NB4 (cell line): ENCODE measurements around the gene PRH1.

Source experiments
- DNase-seq: peaks from one replicate; pipeline ENCODE4 v3.0.0; 2010; ENCODE audit warnings: low read depth
- H3K4me3 ChIP-seq: one replicate; pipeline ENCODE4 v1.5.1; 2011; ENCODE audit warnings: mild to moderate bottlenecking, low read depth, low read length, moderate library complexity
- MYC ChIP-seq: IDR thresholded peaks from 2 replicates; pipeline ENCODE4 v1.6.1; 2011; ENCODE audit warnings: low read depth, low read length
- POLR2A ChIP-seq: IDR thresholded peaks from 2 replicates; pipeline ENCODE4 v1.6.1; 2011; ENCODE audit warnings: mild to moderate bottlenecking; ENCODE audit not compliant: insufficient read length; ENCODE audit errors: extremely low read depth
- TF ChIP-seq, protein P1 (sequence below): IDR thresholded peaks from 2 replicates; pipeline ENCODE4 v1.6.1; 2011; ENCODE audit warnings: low read depth, low read length
- TF ChIP-seq, protein P2 (sequence below): IDR thresholded peaks from one replicate; pipeline ENCODE4 v1.5.1; 2012; ENCODE audit warnings: low read depth, low read length

Gene PRH1

DNA sequence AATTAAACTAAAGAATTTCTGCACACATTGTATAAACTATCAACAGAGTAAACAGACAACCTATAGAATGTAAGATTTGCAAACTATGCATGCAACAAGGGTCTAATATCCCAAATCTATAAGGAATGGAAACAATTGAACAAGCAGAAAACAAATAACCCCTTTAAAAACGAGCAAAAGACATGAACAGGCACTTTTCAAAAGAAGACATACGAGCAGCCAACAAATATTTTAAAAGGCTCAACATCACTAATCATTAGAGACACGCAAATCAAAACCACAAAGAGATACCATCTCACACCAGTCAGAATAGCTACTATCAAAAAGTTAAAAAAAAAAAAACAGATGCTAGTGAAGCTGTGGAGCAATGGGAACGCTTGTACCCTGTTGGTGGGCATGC, 20.6 kb upstream of the PRH1 start:
- no peak for TF ChIP-seq MYC
- TF ChIP-seq, protein P1, sequence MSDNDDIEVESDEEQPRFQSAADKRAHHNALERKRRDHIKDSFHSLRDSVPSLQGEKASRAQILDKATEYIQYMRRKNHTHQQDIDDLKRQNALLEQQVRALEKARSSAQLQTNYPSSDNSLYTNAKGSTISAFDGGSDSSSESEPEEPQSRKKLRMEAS: no peak
- TF ChIP-seq POLR2A: no peak
- no peak for DNase-seq
- H3K4me3 ChIP-seq: no peak overlapping the region

DNA sequence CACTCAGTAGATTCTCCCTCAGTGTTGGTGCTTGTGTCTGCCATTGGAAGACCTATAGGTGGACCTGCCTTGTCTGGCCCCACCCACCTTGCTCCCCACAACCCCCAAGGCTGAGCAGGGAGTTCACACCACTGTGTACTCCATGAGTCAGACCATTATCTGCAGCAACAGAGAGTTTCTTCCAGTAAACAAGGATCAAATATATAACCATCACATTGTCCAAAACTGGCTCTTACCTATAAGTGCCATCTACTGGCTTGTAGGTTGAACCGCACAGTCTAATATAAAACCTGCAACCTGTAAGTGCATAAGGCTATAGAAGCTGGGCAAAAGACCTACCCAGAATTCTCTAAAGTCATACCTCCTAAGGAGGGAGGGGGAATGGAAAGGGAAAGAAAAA, 17.4 kb upstream of the PRH1 start:
- H3K4me3 ChIP-seq: no peak overlapping the region
- no peak for DNase-seq
- TF ChIP-seq POLR2A (no peak), MYC (no peak)
- TF ChIP-seq, protein P2, sequence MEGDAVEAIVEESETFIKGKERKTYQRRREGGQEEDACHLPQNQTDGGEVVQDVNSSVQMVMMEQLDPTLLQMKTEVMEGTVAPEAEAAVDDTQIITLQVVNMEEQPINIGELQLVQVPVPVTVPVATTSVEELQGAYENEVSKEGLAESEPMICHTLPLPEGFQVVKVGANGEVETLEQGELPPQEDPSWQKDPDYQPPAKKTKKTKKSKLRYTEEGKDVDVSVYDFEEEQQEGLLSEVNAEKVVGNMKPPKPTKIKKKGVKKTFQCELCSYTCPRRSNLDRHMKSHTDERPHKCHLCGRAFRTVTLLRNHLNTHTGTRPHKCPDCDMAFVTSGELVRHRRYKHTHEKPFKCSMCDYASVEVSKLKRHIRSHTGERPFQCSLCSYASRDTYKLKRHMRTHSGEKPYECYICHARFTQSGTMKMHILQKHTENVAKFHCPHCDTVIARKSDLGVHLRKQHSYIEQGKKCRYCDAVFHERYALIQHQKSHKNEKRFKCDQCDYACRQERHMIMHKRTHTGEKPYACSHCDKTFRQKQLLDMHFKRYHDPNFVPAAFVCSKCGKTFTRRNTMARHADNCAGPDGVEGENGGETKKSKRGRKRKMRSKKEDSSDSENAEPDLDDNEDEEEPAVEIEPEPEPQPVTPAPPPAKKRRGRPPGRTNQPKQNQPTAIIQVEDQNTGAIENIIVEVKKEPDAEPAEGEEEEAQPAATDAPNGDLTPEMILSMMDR: no peak
- TF ChIP-seq, protein P1: no peak

DNA sequence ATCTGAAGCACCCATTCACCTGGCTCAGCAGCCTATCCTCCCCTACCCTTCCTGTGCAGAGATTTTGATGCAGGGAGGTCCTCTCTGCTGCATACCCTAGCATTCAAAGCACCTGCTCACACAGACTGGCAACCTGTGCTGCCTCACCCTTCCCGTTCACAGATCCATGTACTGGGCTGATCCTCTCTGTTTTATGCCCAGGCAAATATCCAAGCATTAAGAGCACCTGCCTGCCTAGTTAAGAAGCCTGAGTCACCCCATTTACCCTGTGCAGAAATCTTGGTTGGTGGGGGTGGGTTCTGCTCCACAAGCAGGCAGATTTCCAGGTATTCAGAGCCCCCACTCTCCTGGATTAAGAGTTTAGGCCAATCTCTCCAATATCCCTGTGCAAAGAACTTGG, 16.9 kb upstream of the PRH1 start:
- TF ChIP-seq, protein P2: no peak
- TF ChIP-seq POLR2A: no peak
- TF ChIP-seq MYC: no peak
- TF ChIP-seq, protein P1: no peak
- H3K4me3 ChIP-seq: no peak overlapping the region
- no peak for DNase-seq

DNA sequence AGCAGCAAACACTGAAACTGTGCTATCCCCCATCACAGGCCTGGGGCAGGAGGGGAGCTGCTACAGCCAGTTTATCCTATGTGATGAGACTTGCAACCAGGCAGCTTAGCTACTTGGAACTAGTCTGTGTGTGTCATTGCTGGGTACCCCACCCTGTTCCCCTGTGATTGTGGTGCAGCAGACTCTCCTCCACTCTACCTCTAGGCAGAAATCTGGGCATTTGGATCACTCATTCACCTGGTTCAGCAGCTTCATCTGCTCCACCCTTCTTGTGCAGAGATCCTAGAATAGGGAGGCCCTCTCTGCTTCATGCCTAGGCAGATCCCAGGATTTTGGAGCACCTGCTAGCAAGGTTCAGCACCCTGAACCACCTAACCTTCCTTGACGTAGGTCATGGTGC, 16.5 kb upstream of the PRH1 start:
- DNase-seq: no peak
- TF ChIP-seq MYC: no peak
- TF ChIP-seq, protein P2: no peak
- TF ChIP-seq, protein P1: no peak
- TF ChIP-seq POLR2A: no peak
- H3K4me3 ChIP-seq: no peak overlapping the region

DNA sequence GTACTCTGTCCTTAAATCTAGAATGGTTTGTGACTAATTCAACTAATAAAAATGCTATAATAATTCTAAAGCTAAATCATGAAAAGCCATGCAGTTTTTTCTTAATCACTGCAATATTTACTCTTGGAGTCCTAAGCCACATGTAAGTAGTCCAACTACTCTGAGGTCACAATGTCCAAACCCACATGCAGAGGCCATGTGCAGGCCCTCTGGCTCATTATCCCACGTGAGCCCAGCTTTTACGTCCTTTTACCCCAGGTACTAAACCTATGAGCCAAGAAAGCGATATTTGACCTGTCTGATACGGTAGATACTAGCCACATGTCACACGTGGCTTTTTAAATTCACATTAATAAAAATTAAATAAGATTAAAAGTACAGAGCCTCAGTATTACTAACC, 12.8 kb upstream of the PRH1 start:
- H3K4me3 ChIP-seq: no peak overlapping the region
- TF ChIP-seq POLR2A (no peak), MYC (no peak)
- no peak for DNase-seq

DNA sequence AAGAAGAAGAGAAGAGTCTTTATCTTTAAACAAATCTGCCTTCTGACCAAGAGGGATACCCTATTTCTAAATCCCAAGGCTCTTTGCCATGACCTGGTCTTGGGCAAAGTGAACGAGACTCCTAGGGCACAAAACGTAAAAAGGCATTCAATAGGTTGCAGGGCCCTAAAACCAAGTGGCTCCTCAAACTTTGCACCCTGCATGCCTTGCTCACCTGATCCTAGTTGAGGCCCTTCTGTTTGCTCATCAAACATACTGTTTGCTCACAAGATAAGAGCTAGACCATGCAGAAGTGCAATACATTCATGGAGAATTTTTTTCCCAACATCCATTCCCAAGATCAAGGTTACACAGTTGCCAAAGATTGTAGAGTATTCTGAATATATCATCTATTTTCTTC, 7.9 kb upstream of the PRH1 start:
- TF ChIP-seq MYC (no peak), POLR2A (no peak)
- TF ChIP-seq, protein P2: no peak
- TF ChIP-seq, protein P1: no peak
- DNase-seq: no peak
- no peak overlapping the region for H3K4me3 ChIP-seq

DNA sequence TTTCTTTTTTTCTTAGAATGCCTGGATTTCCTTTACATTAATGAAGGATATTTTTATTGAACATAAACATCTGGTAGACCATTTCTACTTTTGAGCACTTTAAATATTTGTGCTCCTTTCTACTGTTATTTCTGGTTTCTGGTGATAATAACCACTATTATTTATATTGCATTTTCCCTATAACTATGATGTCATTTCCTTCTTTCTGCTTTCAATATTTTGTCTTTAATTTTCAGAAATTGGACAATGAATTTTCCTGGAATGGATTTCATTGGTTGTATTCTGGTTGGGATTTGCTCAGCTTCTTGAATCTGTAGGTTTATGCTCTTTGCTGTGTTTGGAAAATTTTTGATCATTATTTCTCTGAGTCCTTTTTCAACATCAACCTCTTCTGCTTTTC, 5.2 kb upstream of the PRH1 start:
- DNase-seq: no peak

More for the DNA sequence above, 5.2 kb upstream of the PRH1 start:
- TF ChIP-seq MYC: no peak
- TF ChIP-seq, protein P2: no peak
- H3K4me3 ChIP-seq: no peak overlapping the region
